ENCODE results near the gene NEK7.
A peak's percentile ranks its signal among the peaks of the same experiment; 100 is the strongest.
"Not testable (repeated sequence)": the region's sequence is repeated elsewhere in the genome, so short reads cannot be mapped to it uniquely, and the experiment has no call there.

Gene NEK7

GRCh38 chr1:198156745-198157240 lies at the start of gene NEK7:
TSS of gene NEK7 (plus strand) at chr1:198156998. CDS start at chr1:198232581, 75,583 bp downstream.
- peak in 2 of 3 experiments; percentile 55 to 68 for DNase-seq (ENCODE audit: low read depth in 3 of 3)

DNA sequence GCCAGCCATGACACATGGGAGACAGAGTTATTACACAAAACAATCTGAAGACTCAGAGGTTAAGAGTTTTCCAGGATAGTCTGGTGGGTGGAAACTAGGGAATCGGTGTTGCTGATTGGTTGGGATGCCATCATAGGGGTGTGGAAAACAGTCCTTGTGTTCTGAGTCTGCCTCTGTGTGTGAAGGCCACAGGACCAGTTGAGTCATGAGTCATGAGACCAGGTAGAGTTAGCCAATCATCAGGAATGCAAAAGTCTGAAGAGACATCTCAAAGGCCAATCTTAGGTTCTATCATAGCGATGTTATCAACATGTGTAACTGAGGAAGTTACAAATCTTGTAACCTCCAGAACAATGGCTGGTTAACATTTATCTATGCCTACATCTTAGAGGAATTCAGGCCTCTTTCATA lies 49.7 kb upstream of the NEK7 start:
- no peak for DNase-seq (ENCODE audit: low read depth in 3 of 3)

DNA sequence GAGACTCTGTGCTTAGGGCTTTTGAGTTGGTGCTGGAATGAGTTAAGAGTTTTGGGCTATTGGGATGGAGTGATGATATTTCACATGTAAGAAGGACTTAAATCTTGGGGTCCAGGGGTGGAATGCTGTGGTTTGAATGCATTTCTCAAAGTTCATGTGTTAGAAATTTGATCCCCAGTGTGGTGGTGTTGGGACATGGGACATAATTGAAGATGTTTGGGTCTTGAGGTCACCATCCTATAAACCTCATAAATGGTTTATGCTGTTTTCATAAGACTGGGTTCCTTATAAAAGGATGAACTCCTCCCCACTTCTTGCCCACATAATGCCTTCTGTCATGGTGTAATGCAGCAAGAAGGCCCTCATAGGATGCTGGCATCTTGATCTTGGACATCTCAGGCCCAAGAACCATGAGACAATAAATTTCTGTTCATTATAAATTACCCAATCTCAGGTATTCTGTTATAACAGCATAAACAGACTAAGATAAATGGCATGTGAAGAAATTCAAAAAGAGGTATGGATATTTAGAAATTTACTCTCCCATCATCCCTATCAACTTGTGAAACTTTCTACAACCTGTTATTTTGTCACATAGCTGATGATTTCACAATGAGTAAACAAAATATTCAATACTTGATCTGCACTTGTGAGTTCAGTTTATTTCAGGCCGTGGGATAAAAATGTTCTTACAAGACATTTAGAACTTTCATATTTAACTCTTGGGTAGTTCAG lies 48.0 kb upstream of the NEK7 start:
- DNase-seq (ENCODE audit: low read depth in 3 of 3): no peak

GRCh38 chr1:198109371-198109715 lies 47.5 kb upstream of the NEK7 start:
- DNase-seq (ENCODE audit: low read depth in 3 of 3): no peak

DNA sequence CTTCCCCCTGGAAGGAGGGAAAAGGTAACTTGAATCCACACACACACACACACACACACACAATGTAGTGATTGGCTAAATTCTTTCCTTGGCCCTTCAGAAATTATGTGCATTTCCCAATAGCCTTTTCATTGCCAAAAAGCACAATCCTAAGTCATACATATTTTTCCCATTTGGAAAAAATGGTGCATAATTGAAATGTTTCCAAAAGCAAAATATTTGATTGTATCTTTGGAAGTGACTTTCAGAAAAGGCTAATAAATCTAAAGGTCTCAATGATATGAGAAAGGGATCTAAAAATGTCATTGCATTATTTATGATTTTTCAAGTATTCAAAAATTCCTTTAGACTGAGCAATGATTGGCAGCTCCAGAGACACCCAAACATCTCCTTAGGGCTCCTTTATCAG lies 43.5 kb upstream of the NEK7 start:
- no peak for DNase-seq (ENCODE audit: low read depth in 3 of 3)

GRCh38 chr1:198116069-198116468 lies 40.7 kb upstream of the NEK7 start:
- no peak for DNase-seq (ENCODE audit: low read depth in 3 of 3)

- DNase-seq (ENCODE audit: low read depth in 3 of 3): no peak
These were observed 40.3 kb upstream of the NEK7 start for GRCh38 chr1:198116469-198116868.

DNA sequence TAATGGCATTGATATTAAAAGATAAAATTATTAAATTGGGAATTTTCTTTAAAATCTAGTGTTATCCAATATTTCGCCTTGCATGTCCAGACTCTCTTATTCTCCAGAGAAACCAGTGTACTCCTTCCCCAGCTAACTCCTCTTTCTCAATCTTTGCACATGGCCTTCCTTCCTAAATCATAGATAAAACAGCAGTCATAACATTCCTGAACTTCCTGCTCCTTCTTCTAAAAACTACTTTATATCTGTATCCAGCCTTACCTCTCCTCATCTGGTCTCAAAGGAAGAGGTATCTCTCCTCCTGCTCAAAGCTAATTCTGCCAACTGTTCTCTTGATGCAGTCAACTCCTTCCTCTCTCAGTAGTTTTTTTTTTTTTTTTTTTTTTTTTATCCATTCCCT lies 39.5 kb upstream of the NEK7 start:
- DNase-seq (ENCODE audit: low read depth in 3 of 3): no peak

- DNase-seq (ENCODE audit: low read depth in 3 of 3): no peak
These were observed 38.7 kb upstream of the NEK7 start for GRCh38 chr1:198118134-198118533.

GRCh38 chr1:198119906-198120305 lies 36.9 kb upstream of the NEK7 start:
- no peak for DNase-seq (ENCODE audit: low read depth in 3 of 3)

DNA sequence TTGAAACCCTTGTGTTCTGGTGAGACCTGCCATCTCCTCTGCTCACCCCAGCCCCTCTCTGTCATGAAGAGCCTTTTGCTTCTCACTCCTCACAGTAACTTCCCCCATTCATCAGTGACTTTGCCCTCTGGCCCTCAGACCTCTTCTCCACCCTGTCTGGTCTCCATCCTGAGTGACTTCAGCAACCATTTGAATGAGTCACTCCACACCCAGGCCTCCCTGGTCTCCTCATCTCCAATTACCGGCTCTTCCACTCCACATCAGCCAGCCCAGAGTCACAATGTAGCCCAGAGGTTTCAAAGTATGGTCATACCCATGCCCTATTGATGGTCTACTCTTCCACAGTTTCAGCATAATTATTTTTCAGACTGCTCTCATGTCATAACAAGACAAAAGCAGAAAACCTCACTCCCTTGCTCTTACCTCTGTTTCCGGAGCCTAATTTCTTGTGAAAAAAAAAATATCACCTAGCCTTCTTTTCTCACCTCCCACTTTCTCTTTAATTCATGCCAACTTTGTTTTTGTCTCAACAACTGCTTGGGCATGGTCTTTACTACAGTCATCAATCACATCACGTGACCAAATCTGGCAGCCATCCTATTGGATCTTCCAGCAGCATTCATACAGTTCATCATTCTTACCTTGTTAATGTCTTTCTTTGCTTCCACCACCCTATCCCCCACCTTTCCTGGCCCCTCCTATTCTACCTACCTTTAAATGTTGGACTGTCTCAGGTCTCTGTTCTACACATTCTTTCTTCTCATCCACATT lies 35.6 kb upstream of the NEK7 start:
- DNase-seq (ENCODE audit: low read depth in 3 of 3): no peak

- DNase-seq (ENCODE audit: low read depth in 3 of 3): no peak
These were observed 34.1 kb upstream of the NEK7 start for GRCh38 chr1:198122693-198123092.

DNA sequence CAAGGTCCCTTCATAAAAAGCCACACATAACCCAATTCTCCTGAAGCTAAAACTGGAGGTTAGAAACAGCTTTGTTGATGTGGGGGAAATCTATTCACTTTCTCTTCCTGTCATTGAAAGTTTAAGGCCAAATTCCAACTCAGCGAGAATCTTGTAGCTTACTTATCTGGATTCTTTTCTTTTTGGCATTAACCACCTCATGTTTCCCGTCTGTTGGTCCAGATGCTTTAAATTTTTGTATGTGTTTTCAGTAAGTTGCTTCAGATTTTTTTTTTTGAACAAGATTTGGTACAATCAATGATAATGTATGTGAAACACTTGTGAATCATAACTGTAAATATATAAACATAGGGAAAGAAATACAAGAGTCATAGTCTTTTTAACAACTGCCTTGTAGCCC lies 33.7 kb upstream of the NEK7 start:
- DNase-seq (ENCODE audit: low read depth in 3 of 3): no peak

GRCh38 chr1:198124673-198125072 lies 32.1 kb upstream of the NEK7 start:
- DNase-seq (ENCODE audit: low read depth in 3 of 3): no peak

DNA sequence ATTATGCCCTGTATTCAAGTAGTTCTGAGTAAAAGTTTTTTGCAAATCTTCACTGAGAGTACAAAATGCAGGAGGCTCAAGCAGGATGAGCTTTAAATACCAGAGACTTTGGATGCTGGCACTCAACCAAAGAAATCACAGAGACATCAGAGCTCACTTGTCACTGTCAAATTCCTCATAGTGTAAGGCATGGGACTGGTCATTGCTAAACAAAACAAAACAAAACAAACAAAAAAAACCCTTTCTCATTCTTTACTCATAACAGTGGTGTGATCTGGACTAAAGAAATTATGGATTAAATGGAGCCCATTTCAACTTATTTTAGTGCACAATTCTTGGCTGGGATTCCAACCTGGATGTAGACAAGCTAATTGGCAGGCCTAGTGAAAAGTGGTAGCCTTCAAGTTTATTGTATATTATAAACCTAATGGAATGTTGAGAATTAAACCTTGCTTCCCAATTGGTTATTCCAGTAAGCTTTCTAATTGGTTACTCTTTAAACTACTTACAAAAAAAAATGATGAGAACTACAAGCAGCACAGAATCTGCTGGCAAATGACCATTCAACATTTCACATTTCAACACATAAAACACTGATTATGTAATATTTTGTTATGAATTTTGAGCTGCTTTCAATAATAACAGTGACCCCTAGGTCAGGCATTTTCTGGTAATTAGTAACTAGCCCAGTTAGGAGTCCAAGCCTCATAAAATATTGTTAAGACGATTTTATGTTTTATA lies 30.6 kb upstream of the NEK7 start:
- DNase-seq (ENCODE audit: low read depth in 3 of 3): no peak

- DNase-seq (ENCODE audit: low read depth in 3 of 3): no peak
These were observed 28.3 kb upstream of the NEK7 start for GRCh38 chr1:198128533-198128932.

GRCh38 chr1:198130053-198130452 lies 26.7 kb upstream of the NEK7 start:
- DNase-seq (ENCODE audit: low read depth in 3 of 3): not testable (repeated sequence)

DNA sequence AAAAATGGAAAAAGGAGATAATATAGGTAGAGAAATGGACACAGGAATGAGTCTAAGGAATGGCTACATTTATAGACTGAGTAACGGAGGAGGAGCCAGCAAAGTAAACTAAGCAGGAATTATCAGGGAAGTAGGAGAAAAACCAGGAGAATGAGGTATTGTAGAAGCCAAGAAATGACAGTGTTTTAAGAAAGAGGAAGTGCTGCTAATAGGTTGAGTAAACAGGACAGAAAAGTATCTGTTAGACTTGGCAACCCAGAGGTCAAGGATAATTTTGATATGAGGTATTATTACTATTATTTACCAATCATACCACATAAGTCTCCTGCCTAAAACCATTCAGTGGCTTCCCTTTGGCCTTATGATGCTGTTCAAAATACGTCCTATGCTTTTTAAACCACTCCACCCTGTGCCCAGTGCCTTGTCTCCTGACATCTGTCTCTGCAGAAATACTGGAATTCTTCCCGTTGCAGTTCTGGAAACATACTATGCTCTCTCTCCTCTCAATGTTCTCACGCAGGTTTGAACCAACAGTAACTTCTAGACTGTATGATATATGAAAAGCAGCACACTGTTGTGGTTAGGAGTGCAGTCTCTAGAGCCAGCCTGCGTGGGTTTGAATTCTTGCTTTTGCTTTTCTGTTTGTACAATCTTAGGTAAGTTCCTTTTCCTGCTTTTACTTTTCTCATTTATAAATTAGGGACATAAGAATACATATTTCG lies 24.6 kb upstream of the NEK7 start:
- no peak for DNase-seq (ENCODE audit: low read depth in 3 of 3)

DNA sequence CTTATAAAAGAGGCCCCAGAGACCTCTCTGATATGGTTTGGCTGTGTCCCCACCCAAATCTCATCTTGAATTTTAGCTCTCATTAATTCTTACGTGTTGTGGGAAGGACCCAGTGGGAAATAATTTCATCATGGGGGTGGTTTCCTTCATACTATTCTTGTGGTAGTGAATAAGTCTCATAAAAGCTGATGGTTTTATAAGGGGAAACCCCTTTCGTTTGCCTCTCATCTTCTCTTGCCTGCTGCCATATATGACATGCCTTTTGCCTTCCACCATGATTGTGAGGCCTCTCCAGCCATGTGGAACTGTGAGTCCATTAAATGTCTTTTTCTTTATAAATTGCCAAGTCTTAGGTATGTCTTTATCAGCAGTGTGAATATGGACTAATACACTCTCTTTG lies 22.5 kb upstream of the NEK7 start:
- DNase-seq (ENCODE audit: low read depth in 3 of 3): no peak

DNA sequence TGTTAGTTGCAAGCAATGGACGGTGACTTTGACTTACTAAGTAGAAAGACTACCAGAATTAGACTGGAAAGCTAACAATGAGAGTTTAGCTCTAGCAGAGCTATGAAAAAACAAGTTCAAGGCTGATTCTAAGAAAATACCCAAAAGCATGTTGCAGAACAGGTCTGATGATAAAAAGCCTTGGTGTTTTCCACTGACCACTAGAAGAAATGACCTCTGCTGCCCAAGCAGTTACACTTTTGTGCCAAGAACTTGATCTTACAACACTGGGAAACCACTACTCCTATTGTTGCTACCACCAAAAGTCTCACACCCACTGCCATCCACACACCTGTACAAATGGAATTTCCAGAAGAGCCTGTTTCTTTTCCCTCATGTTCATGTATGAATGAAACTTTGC lies 21.4 kb upstream of the NEK7 start:
- DNase-seq (ENCODE audit: low read depth in 3 of 3): no peak

DNA sequence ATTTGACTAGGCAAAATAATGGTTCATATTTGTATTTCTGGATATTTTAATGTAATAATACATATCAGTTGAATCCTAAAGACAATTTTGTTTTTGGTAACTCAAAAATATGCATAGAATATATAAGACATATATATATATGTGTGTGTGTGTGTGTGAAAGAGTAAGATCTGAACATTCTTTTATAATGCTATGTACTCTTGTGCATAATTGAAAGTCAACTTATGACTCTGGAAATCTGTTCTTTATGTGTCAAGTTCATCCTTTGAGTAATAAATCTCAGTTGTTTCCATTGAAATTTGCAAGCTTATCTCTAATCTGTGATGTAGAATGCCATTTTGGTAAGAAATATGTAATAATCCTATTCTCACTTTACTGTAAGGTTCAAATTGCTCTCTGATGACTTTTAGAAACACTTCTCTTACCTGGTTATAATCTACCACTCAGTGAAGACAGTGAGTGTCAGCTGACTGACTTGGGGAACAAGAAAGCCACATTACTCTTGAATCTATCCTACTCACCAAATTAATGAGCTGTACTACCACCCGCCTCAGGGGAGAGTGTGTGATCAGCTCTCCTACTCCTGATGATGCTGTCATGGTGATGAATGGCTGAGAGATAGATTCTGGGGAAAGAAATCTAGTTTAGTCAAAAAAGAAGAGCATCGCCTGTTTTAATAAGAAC lies 15.0 kb upstream of the NEK7 start:
- DNase-seq (ENCODE audit: low read depth in 3 of 3): no peak
